SK-N-SH treated with all-trans-retinoic acid at 6 μM for 48 hours (cell line): ENCODE results near the gene SLC5A8.

ENCODE experiments used
- ATAC-seq: fragments of 200-7000 bp; cut with Tn5 transposase; 3 replicates; pipeline ENCODE4 v1.9.1; 2020; ENCODE audit warnings: mild to moderate bottlenecking, moderate library complexity
- ARNTL ChIP-seq: fragments of 450-650 bp; formaldehyde crosslinking; IDR thresholded peaks from 2 replicates; pipeline ENCODE4 v1.5.0; 2020; ENCODE audit warnings: low read depth, mild to moderate bottlenecking, moderate library complexity, borderline replicate concordance
- BACH2 ChIP-seq: fragments of 250-450 bp; sonication (Bioruptor Pico); IDR thresholded peaks from 2 replicates; pipeline ENCODE4 v1.9.0; 2021; ENCODE audit warnings: mild to moderate bottlenecking, borderline replicate concordance
- CSDC2 ChIP-seq: fragments of 250-450 bp; sonication (Bioruptor Pico); IDR thresholded peaks from 2 replicates; pipeline ENCODE4 v1.5.0; 2020; ENCODE audit warnings: mild to moderate bottlenecking, moderate library complexity
- ESRRG ChIP-seq: fragments of 250-450 bp; sonication (Bioruptor Pico); IDR thresholded peaks from 2 replicates; pipeline ENCODE4 v1.6.1; 2021; ENCODE audit warnings: mild to moderate bottlenecking
- GLIS3 ChIP-seq: fragments of 250-450 bp; sonication (Bioruptor Pico); IDR thresholded peaks from 2 replicates; pipeline ENCODE4 v1.5.0; 2020; ENCODE audit warnings: mild to moderate bottlenecking, moderate library complexity
- OSR1 ChIP-seq: fragments of 250-450 bp; sonication (Bioruptor Pico); IDR thresholded peaks from 2 replicates; pipeline ENCODE4 v1.8.0; 2022; ENCODE audit warnings: moderate library complexity, mild to moderate bottlenecking, inconsistent platforms
- PPARA ChIP-seq: fragments of 250-450 bp; sonication (Bioruptor Pico); IDR thresholded peaks from 2 replicates; pipeline ENCODE4 v1.5.0; 2020; ENCODE audit warnings: mild to moderate bottlenecking, borderline replicate concordance
- RARB ChIP-seq: fragments of 250-450 bp; sonication (Bioruptor Pico); IDR thresholded peaks from 2 replicates; pipeline ENCODE4 v1.8.0; 2021; ENCODE audit warnings: mild to moderate bottlenecking, moderate library complexity
- SNAI2 ChIP-seq: fragments of 250-450 bp; sonication (Bioruptor Pico); IDR thresholded peaks from 2 replicates; pipeline ENCODE4 v1.5.0; 2020; ENCODE audit warnings: mild to moderate bottlenecking, moderate library complexity
- TCF4 ChIP-seq: fragments of 250-450 bp; sonication (Bioruptor Pico); IDR thresholded peaks from 2 replicates; pipeline ENCODE4 v1.8.0; 2021; ENCODE audit warnings: mild to moderate bottlenecking, moderate library complexity, borderline replicate concordance
- TOX ChIP-seq: fragments of 250-450 bp; sonication (Bioruptor Pico); IDR thresholded peaks from 2 replicates; pipeline ENCODE4 v1.8.0; 2021; ENCODE audit warnings: mild to moderate bottlenecking, moderate library complexity, borderline replicate concordance
- ZC3H10 ChIP-seq: fragments of 250-450 bp; sonication (Bioruptor Pico); IDR thresholded peaks from 2 replicates; pipeline ENCODE4 v1.5.1; 2021; ENCODE audit warnings: mild to moderate bottlenecking, moderate library complexity
- ZFP3 ChIP-seq: fragments of 250-450 bp; sonication (Bioruptor Pico); IDR thresholded peaks from 2 replicates; pipeline ENCODE4 v1.5.0; 2020; ENCODE audit warnings: mild to moderate bottlenecking, moderate library complexity
- ZFP30 ChIP-seq: fragments of 450-650 bp; formaldehyde crosslinking; IDR thresholded peaks from 2 replicates; pipeline ENCODE4 v1.5.0; 2022; ENCODE audit warnings: mild to moderate bottlenecking, moderate library complexity
- ZNF565 ChIP-seq: fragments of 450-650 bp; formaldehyde crosslinking; conservative IDR thresholded peaks from 2 replicates; pipeline ENCODE4 v1.5.0; 2020; ENCODE audit warnings: low read depth, mild to moderate bottlenecking, moderate library complexity
- ZNF70 ChIP-seq: fragments of 450-650 bp; formaldehyde crosslinking; IDR thresholded peaks from 2 replicates; pipeline ENCODE4 v1.5.0; 2020; ENCODE audit warnings: mild to moderate bottlenecking, moderate library complexity
- ZNF8 ChIP-seq: fragments of 450-650 bp; formaldehyde crosslinking; IDR thresholded peaks from 2 replicates; pipeline ENCODE4 v1.5.0; 2020; ENCODE audit warnings: mild to moderate bottlenecking, moderate library complexity
- TF ChIP-seq, protein P1 (sequence below): fragments of 250-450 bp; sonication (Bioruptor Pico); IDR thresholded peaks from 2 replicates; pipeline ENCODE4 v1.8.0; 2021; ENCODE audit warnings: low read depth, mild to moderate bottlenecking, moderate library complexity, borderline replicate concordance
- TF ChIP-seq, protein P2 (sequence below): fragments of 250-450 bp; sonication (Bioruptor Pico); IDR thresholded peaks from 2 replicates; pipeline ENCODE4 v1.5.1; 2020; ENCODE audit warnings: low read depth, mild to moderate bottlenecking, moderate library complexity
- TF ChIP-seq, protein P3 (sequence below): fragments of 250-450 bp; sonication (Bioruptor Pico); IDR thresholded peaks from 2 replicates; pipeline ENCODE4 v1.5.1; 2021; ENCODE audit warnings: mild to moderate bottlenecking, moderate library complexity
- TF ChIP-seq, protein P4 (sequence below): fragments of 250-450 bp; sonication (Bioruptor Pico); IDR thresholded peaks from 2 replicates; pipeline ENCODE4 v1.5.0; 2020; ENCODE audit warnings: mild to moderate bottlenecking, moderate library complexity

Gene SLC5A8

DNA sequence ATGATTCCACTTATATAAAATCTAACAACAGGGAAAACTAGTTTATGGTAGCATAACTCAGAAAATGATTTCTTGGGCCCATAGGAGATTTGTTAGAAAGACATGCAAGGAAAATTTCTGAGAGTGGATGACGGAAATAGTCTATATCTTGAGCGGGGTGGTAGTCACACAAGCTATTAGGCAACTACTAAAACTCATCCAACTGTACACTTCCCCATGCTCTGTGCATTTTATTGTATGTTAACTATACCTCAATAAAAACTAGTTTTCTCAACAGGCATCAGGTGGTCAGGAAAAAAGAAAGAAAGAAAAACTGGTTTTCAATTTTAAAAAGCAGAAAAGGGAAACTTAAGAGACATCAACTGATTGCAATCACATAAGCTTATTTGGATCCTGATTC is 9.9 kb downstream of the SLC5A8 start:
- ATAC-seq: no peak
- TF ChIP-seq ARNTL (CRISPR knock-in tag) (no peak), RARB (CRISPR knock-in tag) (no peak), ZC3H10 (CRISPR knock-in tag) (no peak), ZNF70 (CRISPR knock-in tag) (no peak), ZFP30 (CRISPR knock-in tag) (no peak), BACH2 (CRISPR knock-in tag) (no peak), CSDC2 (CRISPR knock-in tag) (no peak), TOX (CRISPR knock-in tag) (no peak), ZFP3 (CRISPR knock-in tag) (no peak), GLIS3 (CRISPR knock-in tag) (no peak)
- TF ChIP-seq, all 23 proteins: peak for 0

DNA sequence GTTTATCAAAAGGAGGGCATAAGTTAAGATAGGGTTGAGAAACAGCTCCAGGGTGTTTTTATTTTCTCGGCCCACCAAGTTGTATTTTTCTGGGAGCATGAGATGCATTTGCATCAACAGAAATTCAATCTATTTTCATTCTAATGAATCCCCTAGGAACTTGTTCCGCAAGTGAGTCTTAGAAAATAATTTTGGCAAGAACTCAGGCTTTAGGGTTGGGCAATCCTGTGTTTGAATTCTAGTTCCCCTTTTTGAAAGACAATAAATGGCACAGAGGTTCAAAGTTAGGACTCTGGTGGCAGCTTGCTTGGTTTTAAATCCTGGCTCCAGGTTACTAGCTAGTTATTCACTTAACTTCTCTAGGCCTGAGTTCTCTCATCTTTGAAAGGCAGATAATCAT is 23.7 kb downstream of the SLC5A8 start:
- ATAC-seq: no peak
- TF ChIP-seq ZNF565 (CRISPR knock-in tag) (no peak), OSR1 (CRISPR knock-in tag) (no peak), ZNF8 (CRISPR knock-in tag) (no peak), ZFP30 (CRISPR knock-in tag) (no peak), ARNTL (CRISPR knock-in tag) (no peak), ESRRG (CRISPR knock-in tag) (no peak), ZC3H10 (CRISPR knock-in tag) (no peak), ZFP3 (CRISPR knock-in tag) (no peak), SNAI2 (CRISPR knock-in tag) (no peak), GLIS3 (CRISPR knock-in tag) (no peak), TCF4 (CRISPR knock-in tag) (no peak), ZNF70 (CRISPR knock-in tag) (no peak), TOX (CRISPR knock-in tag) (no peak), BACH2 (CRISPR knock-in tag) (no peak), PPARA (CRISPR knock-in tag) (no peak)
- TF ChIP-seq, protein P1, sequence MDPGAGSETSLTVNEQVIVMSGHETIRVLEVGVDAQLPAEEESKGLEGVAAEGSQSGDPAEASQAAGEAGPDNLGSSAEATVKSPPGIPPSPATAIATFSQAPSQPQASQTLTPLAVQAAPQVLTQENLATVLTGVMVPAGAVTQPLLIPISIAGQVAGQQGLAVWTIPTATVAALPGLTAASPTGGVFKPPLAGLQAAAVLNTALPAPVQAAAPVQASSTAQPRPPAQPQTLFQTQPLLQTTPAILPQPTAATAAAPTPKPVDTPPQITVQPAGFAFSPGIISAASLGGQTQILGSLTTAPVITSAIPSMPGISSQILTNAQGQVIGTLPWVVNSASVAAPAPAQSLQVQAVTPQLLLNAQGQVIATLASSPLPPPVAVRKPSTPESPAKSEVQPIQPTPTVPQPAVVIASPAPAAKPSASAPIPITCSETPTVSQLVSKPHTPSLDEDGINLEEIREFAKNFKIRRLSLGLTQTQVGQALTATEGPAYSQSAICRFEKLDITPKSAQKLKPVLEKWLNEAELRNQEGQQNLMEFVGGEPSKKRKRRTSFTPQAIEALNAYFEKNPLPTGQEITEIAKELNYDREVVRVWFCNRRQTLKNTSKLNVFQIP (CRISPR knock-in tag): no peak
- TF ChIP-seq, protein P2, sequence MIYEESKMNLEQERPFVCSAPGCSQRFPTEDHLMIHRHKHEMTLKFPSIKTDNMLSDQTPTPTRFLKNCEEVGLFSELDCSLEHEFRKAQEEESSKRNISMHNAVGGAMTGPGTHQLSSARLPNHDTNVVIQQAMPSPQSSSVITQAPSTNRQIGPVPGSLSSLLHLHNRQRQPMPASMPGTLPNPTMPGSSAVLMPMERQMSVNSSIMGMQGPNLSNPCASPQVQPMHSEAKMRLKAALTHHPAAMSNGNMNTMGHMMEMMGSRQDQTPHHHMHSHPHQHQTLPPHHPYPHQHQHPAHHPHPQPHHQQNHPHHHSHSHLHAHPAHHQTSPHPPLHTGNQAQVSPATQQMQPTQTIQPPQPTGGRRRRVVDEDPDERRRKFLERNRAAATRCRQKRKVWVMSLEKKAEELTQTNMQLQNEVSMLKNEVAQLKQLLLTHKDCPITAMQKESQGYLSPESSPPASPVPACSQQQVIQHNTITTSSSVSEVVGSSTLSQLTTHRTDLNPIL (CRISPR knock-in tag): no peak
- TF ChIP-seq, protein P3, sequence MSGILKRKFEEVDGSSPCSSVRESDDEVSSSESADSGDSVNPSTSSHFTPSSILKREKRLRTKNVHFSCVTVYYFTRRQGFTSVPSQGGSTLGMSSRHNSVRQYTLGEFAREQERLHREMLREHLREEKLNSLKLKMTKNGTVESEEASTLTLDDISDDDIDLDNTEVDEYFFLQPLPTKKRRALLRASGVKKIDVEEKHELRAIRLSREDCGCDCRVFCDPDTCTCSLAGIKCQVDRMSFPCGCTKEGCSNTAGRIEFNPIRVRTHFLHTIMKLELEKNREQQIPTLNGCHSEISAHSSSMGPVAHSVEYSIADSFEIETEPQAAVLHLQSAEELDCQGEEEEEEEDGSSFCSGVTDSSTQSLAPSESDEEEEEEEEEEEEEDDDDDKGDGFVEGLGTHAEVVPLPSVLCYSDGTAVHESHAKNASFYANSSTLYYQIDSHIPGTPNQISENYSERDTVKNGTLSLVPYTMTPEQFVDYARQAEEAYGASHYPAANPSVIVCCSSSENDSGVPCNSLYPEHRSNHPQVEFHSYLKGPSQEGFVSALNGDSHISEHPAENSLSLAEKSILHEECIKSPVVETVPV: no peak
- TF ChIP-seq, protein P4, sequence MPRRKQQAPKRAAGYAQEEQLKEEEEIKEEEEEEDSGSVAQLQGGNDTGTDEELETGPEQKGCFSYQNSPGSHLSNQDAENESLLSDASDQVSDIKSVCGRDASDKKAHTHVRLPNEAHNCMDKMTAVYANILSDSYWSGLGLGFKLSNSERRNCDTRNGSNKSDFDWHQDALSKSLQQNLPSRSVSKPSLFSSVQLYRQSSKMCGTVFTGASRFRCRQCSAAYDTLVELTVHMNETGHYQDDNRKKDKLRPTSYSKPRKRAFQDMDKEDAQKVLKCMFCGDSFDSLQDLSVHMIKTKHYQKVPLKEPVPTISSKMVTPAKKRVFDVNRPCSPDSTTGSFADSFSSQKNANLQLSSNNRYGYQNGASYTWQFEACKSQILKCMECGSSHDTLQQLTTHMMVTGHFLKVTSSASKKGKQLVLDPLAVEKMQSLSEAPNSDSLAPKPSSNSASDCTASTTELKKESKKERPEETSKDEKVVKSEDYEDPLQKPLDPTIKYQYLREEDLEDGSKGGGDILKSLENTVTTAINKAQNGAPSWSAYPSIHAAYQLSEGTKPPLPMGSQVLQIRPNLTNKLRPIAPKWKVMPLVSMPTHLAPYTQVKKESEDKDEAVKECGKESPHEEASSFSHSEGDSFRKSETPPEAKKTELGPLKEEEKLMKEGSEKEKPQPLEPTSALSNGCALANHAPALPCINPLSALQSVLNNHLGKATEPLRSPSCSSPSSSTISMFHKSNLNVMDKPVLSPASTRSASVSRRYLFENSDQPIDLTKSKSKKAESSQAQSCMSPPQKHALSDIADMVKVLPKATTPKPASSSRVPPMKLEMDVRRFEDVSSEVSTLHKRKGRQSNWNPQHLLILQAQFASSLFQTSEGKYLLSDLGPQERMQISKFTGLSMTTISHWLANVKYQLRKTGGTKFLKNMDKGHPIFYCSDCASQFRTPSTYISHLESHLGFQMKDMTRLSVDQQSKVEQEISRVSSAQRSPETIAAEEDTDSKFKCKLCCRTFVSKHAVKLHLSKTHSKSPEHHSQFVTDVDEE (CRISPR knock-in tag): no peak

DNA sequence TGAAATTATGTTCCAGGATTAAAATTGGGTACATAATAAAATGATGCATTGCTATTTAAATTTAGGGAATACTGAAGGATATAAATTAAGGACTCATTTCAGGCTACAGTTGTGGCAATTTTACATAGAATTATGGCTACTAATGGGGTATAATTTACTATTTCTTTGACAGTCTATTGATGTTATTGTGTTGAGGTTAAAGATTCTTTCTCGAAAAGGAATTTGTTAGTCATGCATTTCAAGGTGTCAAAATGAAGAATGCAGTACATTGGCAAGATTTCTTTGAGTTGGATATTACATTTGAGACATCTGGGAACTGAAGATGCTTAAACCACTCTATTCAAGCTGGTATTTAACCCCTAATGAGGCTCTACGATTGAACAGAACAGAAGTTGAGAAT is 28.3 kb downstream of the SLC5A8 start:
- TF ChIP-seq ZC3H10 (CRISPR knock-in tag) (no peak), RARB (CRISPR knock-in tag) (no peak), ESRRG (CRISPR knock-in tag) (no peak), ZFP3 (CRISPR knock-in tag) (no peak), ZNF8 (CRISPR knock-in tag) (no peak), BACH2 (CRISPR knock-in tag) (no peak), TCF4 (CRISPR knock-in tag) (no peak)
- TF ChIP-seq, protein P4 (CRISPR knock-in tag): no peak
- ATAC-seq: peak; percentile 34; the same call in 2 of the 3 replicates
